ENCODE data around the gene APP. TPM values are rescaled to one million over a fixed set of nuclear protein-coding genes. Genes with fewer than 3 reads are reported as not detected.
A peak's percentile ranks its signal among the peaks of the same experiment; 100 is the strongest.

Gene APP
- total RNA-seq, 1 donor from 2014 or later: 358 TPM

- H3K4me3 ChIP-seq: no peak overlapping the region
- peaks cover 36% of the 10 kb centered on the region for H3K4me1 ChIP-seq
- DNase-seq: no peak
- intact Hi-C loops (cut with DNase I): no loop called here
- no peak overlapping the region for H3K27ac ChIP-seq
- no peak for ATAC-seq
- TF ChIP-seq CTCF (IDR thresholded peaks at IDR 0.05): no peak
- no peaks in the 10 kb centered on the region for H3K9me3 ChIP-seq
- H3K36me3 ChIP-seq: no peaks in the 10 kb centered on the region
- no peaks in the 10 kb centered on the region for H3K27me3 ChIP-seq (ENCODE audit: low read depth)
Measured at GRCh38 chr21:26123012-26123411, 47.6 kb downstream of the APP start.

GRCh38 chr21:26120828-26121227, 49.7 kb downstream of the APP start:
- DNase-seq: no peak
- no peaks in the 10 kb centered on the region for H3K9me3 ChIP-seq
- no peaks in the 10 kb centered on the region for H3K36me3 ChIP-seq
- peaks cover 45% of the 10 kb centered on the region for H3K4me1 ChIP-seq
- intact Hi-C loops (cut with DNase I): no loop called here
- H3K4me3 ChIP-seq: no peak overlapping the region
- peak in 1 of 2 donors; percentile 59 for ATAC-seq
- no peak for TF ChIP-seq CTCF (IDR thresholded peaks at IDR 0.05)
- no peak overlapping the region for H3K27ac ChIP-seq
- no peaks in the 10 kb centered on the region for H3K27me3 ChIP-seq (ENCODE audit: low read depth)

DNA sequence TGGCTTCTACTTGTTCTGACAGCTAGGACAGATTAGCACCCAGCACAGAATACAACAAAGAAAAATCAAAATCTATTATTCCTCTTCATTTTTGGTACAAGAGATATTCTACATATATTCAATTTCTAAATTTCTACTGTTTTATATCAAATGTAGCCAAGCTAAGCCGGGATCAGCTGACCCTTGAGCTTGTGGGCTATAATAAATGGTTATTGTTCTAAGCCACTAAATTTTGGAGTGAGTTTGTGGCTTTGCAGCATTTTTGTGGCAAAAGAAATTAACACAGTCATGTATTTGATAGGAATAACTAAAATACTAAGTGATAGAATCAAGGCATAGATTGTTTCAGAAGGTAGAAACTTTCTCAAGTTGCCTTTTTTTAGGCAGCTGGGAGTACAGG, 50.7 kb downstream of the APP start:
- H3K9me3 ChIP-seq: no peaks in the 10 kb centered on the region
- ATAC-seq: no peak
- DNase-seq: no peak
- no peak overlapping the region for H3K4me3 ChIP-seq
- no peaks in the 10 kb centered on the region for H3K27me3 ChIP-seq (ENCODE audit: low read depth)
- intact Hi-C loops (cut with DNase I): no loop called here
- peaks cover 44% of the 10 kb centered on the region for H3K4me1 ChIP-seq
- no peak overlapping the region for H3K27ac ChIP-seq
- no peaks in the 10 kb centered on the region for H3K36me3 ChIP-seq
- no peak for TF ChIP-seq CTCF (IDR thresholded peaks at IDR 0.05)

DNA sequence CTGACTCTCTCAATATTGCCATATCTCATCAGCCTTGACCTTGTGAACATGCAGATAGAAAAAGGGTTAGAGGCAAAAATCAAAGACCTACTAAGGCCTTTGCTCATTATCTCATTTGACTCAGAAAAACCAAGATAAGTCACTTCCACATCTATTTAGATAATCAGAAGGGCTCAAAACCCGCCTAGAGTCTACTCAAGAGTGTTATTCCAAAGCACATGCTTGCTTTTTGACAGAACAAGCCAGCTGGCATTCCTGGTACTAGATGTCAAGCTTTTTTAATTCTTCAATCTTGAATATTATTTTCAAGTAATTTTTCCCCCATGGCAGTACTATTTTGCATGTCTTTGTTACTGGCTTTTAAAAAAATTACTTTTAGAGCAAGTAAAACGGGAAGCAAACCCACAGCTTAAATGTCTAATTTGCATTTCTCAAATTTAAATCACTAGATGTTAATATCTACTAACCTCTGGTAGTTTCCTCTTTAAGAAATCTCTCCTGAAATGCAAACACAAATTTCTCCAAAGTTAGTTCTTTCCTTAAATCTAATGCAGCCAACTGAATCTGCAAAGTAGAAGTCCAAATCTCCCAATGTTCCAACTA, 51.5 kb downstream of the APP start:
- TF ChIP-seq CTCF (IDR thresholded peaks at IDR 0.05): no peak
- no peak for ATAC-seq
- DNase-seq: no peak
- no peaks in the 10 kb centered on the region for H3K9me3 ChIP-seq
- H3K4me1 ChIP-seq: peaks cover 36% of the 10 kb centered on the region
- no peaks in the 10 kb centered on the region for H3K36me3 ChIP-seq
- H3K4me3 ChIP-seq: no peak overlapping the region
- no peak overlapping the region for H3K27ac ChIP-seq
- intact Hi-C loops (cut with DNase I): no loop called here
- no peaks in the 10 kb centered on the region for H3K27me3 ChIP-seq (ENCODE audit: low read depth)

GRCh38 chr21:26117972-26118367, 52.6 kb downstream of the APP start:
- no peaks in the 10 kb centered on the region for H3K27me3 ChIP-seq (ENCODE audit: low read depth)
- no peak for DNase-seq
- no peak for TF ChIP-seq CTCF (IDR thresholded peaks at IDR 0.05)
- intact Hi-C loops (cut with DNase I): no loop called here
- H3K4me1 ChIP-seq: peaks cover 31% of the 10 kb centered on the region
- H3K36me3 ChIP-seq: no peaks in the 10 kb centered on the region
- no peak overlapping the region for H3K27ac ChIP-seq
- no peaks in the 10 kb centered on the region for H3K9me3 ChIP-seq
- no peak overlapping the region for H3K4me3 ChIP-seq
- no peak for ATAC-seq
